SK-N-SH treated with all-trans-retinoic acid at 6 μM for 48 hours (cell line): ENCODE data around the gene UBE2E1.

Experiments
- ATAC-seq: fragments of 200-7000 bp; cut with Tn5 transposase; 3 replicates; pipeline ENCODE4 v1.9.1; 2020; ENCODE audit warnings: mild to moderate bottlenecking, moderate library complexity
- ARNTL ChIP-seq: fragments of 450-650 bp; formaldehyde crosslinking; IDR thresholded peaks from 2 replicates; pipeline ENCODE4 v1.5.0; 2020; ENCODE audit warnings: low read depth, mild to moderate bottlenecking, moderate library complexity, borderline replicate concordance
- BACH2 ChIP-seq: fragments of 250-450 bp; sonication (Bioruptor Pico); IDR thresholded peaks from 2 replicates; pipeline ENCODE4 v1.9.0; 2021; ENCODE audit warnings: mild to moderate bottlenecking, borderline replicate concordance
- CREB5 ChIP-seq: fragments of 250-450 bp; sonication (Bioruptor Pico); IDR thresholded peaks from 2 replicates; pipeline ENCODE4 v1.5.1; 2020; ENCODE audit warnings: low read depth, mild to moderate bottlenecking, moderate library complexity
- CSDC2 ChIP-seq: fragments of 250-450 bp; sonication (Bioruptor Pico); IDR thresholded peaks from 2 replicates; pipeline ENCODE4 v1.5.0; 2020; ENCODE audit warnings: mild to moderate bottlenecking, moderate library complexity
- ESRRG ChIP-seq: fragments of 250-450 bp; sonication (Bioruptor Pico); IDR thresholded peaks from 2 replicates; pipeline ENCODE4 v1.6.1; 2021; ENCODE audit warnings: mild to moderate bottlenecking
- GLIS3 ChIP-seq: fragments of 250-450 bp; sonication (Bioruptor Pico); IDR thresholded peaks from 2 replicates; pipeline ENCODE4 v1.5.0; 2020; ENCODE audit warnings: mild to moderate bottlenecking, moderate library complexity
- ISL1 ChIP-seq: fragments of 250-450 bp; sonication (Bioruptor Pico); IDR thresholded peaks from 2 replicates; pipeline ENCODE4 v2.1.2; 2022; ENCODE audit warnings: mild to moderate bottlenecking, moderate library complexity
- OSR1 ChIP-seq: fragments of 250-450 bp; sonication (Bioruptor Pico); IDR thresholded peaks from 2 replicates; pipeline ENCODE4 v1.8.0; 2022; ENCODE audit warnings: moderate library complexity, mild to moderate bottlenecking, inconsistent platforms
- PPARA ChIP-seq: fragments of 250-450 bp; sonication (Bioruptor Pico); IDR thresholded peaks from 2 replicates; pipeline ENCODE4 v1.5.0; 2020; ENCODE audit warnings: mild to moderate bottlenecking, borderline replicate concordance
- RARB ChIP-seq: fragments of 250-450 bp; sonication (Bioruptor Pico); IDR thresholded peaks from 2 replicates; pipeline ENCODE4 v1.8.0; 2021; ENCODE audit warnings: mild to moderate bottlenecking, moderate library complexity
- SNAI2 ChIP-seq: fragments of 250-450 bp; sonication (Bioruptor Pico); IDR thresholded peaks from 2 replicates; pipeline ENCODE4 v1.5.0; 2020; ENCODE audit warnings: mild to moderate bottlenecking, moderate library complexity
- TCF4 ChIP-seq: fragments of 250-450 bp; sonication (Bioruptor Pico); IDR thresholded peaks from 2 replicates; pipeline ENCODE4 v1.8.0; 2021; ENCODE audit warnings: mild to moderate bottlenecking, moderate library complexity, borderline replicate concordance
- TOX ChIP-seq: fragments of 250-450 bp; sonication (Bioruptor Pico); IDR thresholded peaks from 2 replicates; pipeline ENCODE4 v1.8.0; 2021; ENCODE audit warnings: mild to moderate bottlenecking, moderate library complexity, borderline replicate concordance
- ZC3H10 ChIP-seq: fragments of 250-450 bp; sonication (Bioruptor Pico); IDR thresholded peaks from 2 replicates; pipeline ENCODE4 v1.5.1; 2021; ENCODE audit warnings: mild to moderate bottlenecking, moderate library complexity
- ZFP3 ChIP-seq: fragments of 250-450 bp; sonication (Bioruptor Pico); IDR thresholded peaks from 2 replicates; pipeline ENCODE4 v1.5.0; 2020; ENCODE audit warnings: mild to moderate bottlenecking, moderate library complexity
- ZFP30 ChIP-seq: fragments of 450-650 bp; formaldehyde crosslinking; IDR thresholded peaks from 2 replicates; pipeline ENCODE4 v1.5.0; 2022; ENCODE audit warnings: mild to moderate bottlenecking, moderate library complexity
- ZNF565 ChIP-seq: fragments of 450-650 bp; formaldehyde crosslinking; conservative IDR thresholded peaks from 2 replicates; pipeline ENCODE4 v1.5.0; 2020; ENCODE audit warnings: low read depth, mild to moderate bottlenecking, moderate library complexity
- ZNF70 ChIP-seq: fragments of 450-650 bp; formaldehyde crosslinking; IDR thresholded peaks from 2 replicates; pipeline ENCODE4 v1.5.0; 2020; ENCODE audit warnings: mild to moderate bottlenecking, moderate library complexity
- ZNF8 ChIP-seq: fragments of 450-650 bp; formaldehyde crosslinking; IDR thresholded peaks from 2 replicates; pipeline ENCODE4 v1.5.0; 2020; ENCODE audit warnings: mild to moderate bottlenecking, moderate library complexity
- TF ChIP-seq, protein P1 (sequence below): fragments of 250-450 bp; sonication (Bioruptor Pico); IDR thresholded peaks from 2 replicates; pipeline ENCODE4 v1.5.1; 2021; ENCODE audit warnings: mild to moderate bottlenecking, moderate library complexity
- TF ChIP-seq, protein P2 (sequence below): fragments of 250-450 bp; sonication (Bioruptor Pico); IDR thresholded peaks from 2 replicates; pipeline ENCODE4 v1.8.0; 2020; ENCODE audit warnings: mild to moderate bottlenecking, moderate library complexity, borderline replicate concordance
- TF ChIP-seq, protein P3 (sequence below): fragments of 250-450 bp; sonication (Bioruptor Pico); IDR thresholded peaks from 2 replicates; pipeline ENCODE4 v1.8.0; 2021; ENCODE audit warnings: low read depth, mild to moderate bottlenecking, moderate library complexity, borderline replicate concordance

The UBE2E1 gene

GRCh38 chr3:23804441-23805209 lies 1.1 kb upstream of the UBE2E1 start:
- TF ChIP-seq ZNF565 (CRISPR knock-in tag): no peak
- no peak for TF ChIP-seq ISL1 (CRISPR knock-in tag)
- TF ChIP-seq SNAI2 (CRISPR knock-in tag): no peak
- TF ChIP-seq GLIS3: no peak
- no peak for TF ChIP-seq RARB (CRISPR knock-in tag)
- no peak for TF ChIP-seq CREB5 (CRISPR knock-in tag)
- no peak for TF ChIP-seq PPARA (CRISPR knock-in tag)
- TF ChIP-seq ZC3H10 (CRISPR knock-in tag): no peak
- TF ChIP-seq, protein P1, sequence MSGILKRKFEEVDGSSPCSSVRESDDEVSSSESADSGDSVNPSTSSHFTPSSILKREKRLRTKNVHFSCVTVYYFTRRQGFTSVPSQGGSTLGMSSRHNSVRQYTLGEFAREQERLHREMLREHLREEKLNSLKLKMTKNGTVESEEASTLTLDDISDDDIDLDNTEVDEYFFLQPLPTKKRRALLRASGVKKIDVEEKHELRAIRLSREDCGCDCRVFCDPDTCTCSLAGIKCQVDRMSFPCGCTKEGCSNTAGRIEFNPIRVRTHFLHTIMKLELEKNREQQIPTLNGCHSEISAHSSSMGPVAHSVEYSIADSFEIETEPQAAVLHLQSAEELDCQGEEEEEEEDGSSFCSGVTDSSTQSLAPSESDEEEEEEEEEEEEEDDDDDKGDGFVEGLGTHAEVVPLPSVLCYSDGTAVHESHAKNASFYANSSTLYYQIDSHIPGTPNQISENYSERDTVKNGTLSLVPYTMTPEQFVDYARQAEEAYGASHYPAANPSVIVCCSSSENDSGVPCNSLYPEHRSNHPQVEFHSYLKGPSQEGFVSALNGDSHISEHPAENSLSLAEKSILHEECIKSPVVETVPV (CRISPR knock-in tag): no peak
- TF ChIP-seq ZFP3 (CRISPR knock-in tag): no peak
- no peak for TF ChIP-seq TCF4 (CRISPR knock-in tag)
- no peak for TF ChIP-seq CSDC2 (CRISPR knock-in tag)
- TF ChIP-seq, protein P2, sequence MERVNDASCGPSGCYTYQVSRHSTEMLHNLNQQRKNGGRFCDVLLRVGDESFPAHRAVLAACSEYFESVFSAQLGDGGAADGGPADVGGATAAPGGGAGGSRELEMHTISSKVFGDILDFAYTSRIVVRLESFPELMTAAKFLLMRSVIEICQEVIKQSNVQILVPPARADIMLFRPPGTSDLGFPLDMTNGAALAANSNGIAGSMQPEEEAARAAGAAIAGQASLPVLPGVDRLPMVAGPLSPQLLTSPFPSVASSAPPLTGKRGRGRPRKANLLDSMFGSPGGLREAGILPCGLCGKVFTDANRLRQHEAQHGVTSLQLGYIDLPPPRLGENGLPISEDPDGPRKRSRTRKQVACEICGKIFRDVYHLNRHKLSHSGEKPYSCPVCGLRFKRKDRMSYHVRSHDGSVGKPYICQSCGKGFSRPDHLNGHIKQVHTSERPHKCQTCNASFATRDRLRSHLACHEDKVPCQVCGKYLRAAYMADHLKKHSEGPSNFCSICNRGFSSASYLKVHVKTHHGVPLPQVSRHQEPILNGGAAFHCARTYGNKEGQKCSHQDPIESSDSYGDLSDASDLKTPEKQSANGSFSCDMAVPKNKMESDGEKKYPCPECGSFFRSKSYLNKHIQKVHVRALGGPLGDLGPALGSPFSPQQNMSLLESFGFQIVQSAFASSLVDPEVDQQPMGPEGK (CRISPR knock-in tag): no peak
- TF ChIP-seq ZNF8 (CRISPR knock-in tag): no peak
- TF ChIP-seq ESRRG: no peak
- no peak for ATAC-seq

- no peak for ATAC-seq
- TF ChIP-seq RARB (CRISPR knock-in tag) (no peak), ZC3H10 (CRISPR knock-in tag) (no peak), ZFP3 (CRISPR knock-in tag) (no peak), ISL1 (CRISPR knock-in tag) (no peak), OSR1 (CRISPR knock-in tag) (no peak), SNAI2 (CRISPR knock-in tag) (no peak), ZFP30 (CRISPR knock-in tag) (no peak), TOX (CRISPR knock-in tag) (no peak), PPARA (CRISPR knock-in tag) (no peak)
- TF ChIP-seq, protein P1 (CRISPR knock-in tag): no peak
These were observed 534 bp upstream of the UBE2E1 start for GRCh38 chr3:23805210-23805632.

DNA sequence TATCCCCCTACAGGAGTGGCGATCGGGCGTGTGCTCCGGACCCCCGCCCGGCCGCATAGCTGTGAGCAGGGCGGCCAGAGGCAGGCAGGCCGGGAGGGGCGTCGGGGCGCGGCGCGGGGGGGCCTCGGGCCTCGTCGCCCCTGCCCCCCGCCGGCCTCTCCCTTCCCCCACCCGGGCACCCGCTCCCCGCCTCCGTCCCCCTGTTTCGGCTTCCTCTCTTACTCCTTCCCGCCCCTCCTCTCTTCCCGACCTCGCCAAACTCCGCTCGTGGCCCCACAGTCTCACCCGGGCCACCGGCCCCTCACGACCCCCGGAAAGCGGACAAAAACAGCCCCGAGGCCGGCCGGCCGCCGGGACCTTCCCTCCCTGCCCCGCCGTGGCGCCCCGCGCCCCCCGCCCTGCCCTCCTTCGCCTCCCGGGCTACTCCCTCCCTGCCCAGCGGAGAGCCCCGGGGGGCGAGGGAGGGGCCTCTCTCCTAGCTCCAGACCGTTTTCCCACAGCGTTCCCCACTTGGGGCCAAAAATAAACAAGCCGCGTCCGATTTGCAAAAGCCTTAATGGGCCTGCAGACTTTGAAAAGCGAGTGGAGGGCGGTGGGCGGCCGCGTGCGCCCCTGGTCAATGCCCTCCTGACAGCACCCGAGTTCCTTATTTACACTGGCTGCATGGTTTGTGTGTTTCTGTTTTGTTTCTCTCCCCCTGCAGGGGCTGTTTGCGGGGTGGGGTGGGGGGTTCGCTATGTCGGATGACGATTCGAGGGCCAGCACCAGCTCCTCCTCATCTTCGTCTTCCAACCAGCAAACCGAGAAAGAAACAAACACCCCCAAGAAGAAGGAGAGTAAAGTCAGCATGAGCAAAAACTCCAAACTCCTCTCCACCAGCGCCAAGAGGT lies 1.0 kb downstream of the UBE2E1 start:
- ATAC-seq: peak; percentile 28
- TF ChIP-seq ZC3H10 (CRISPR knock-in tag) (no peak), ARNTL (CRISPR knock-in tag) (no peak), ISL1 (CRISPR knock-in tag) (no peak), PPARA (CRISPR knock-in tag) (no peak), ZNF565 (CRISPR knock-in tag) (no peak), TOX (CRISPR knock-in tag) (no peak), ESRRG (no peak), OSR1 (CRISPR knock-in tag) (no peak), BACH2 (no peak), ZNF70 (CRISPR knock-in tag) (no peak), ZFP3 (CRISPR knock-in tag) (no peak), SNAI2 (CRISPR knock-in tag) (no peak), ZFP30 (CRISPR knock-in tag) (no peak), CREB5 (CRISPR knock-in tag) (no peak)
- TF ChIP-seq, protein P2 (CRISPR knock-in tag): no peak
- TF ChIP-seq, protein P3, sequence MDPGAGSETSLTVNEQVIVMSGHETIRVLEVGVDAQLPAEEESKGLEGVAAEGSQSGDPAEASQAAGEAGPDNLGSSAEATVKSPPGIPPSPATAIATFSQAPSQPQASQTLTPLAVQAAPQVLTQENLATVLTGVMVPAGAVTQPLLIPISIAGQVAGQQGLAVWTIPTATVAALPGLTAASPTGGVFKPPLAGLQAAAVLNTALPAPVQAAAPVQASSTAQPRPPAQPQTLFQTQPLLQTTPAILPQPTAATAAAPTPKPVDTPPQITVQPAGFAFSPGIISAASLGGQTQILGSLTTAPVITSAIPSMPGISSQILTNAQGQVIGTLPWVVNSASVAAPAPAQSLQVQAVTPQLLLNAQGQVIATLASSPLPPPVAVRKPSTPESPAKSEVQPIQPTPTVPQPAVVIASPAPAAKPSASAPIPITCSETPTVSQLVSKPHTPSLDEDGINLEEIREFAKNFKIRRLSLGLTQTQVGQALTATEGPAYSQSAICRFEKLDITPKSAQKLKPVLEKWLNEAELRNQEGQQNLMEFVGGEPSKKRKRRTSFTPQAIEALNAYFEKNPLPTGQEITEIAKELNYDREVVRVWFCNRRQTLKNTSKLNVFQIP (CRISPR knock-in tag): no peak
